ENCODE results near the gene LRRC63. TPM values are rescaled to one million over a fixed set of nuclear protein-coding genes. Genes with fewer than 3 reads are reported as not detected.

Gene LRRC63
- total and polyA plus RNA-seq, 9 of the 15 experiments (the other 6 are each of a cell fraction or from before 2014, with no cell fraction given), result 0.07 to 0.41 (median 0.24) TPM; not detected in 1

DNA sequence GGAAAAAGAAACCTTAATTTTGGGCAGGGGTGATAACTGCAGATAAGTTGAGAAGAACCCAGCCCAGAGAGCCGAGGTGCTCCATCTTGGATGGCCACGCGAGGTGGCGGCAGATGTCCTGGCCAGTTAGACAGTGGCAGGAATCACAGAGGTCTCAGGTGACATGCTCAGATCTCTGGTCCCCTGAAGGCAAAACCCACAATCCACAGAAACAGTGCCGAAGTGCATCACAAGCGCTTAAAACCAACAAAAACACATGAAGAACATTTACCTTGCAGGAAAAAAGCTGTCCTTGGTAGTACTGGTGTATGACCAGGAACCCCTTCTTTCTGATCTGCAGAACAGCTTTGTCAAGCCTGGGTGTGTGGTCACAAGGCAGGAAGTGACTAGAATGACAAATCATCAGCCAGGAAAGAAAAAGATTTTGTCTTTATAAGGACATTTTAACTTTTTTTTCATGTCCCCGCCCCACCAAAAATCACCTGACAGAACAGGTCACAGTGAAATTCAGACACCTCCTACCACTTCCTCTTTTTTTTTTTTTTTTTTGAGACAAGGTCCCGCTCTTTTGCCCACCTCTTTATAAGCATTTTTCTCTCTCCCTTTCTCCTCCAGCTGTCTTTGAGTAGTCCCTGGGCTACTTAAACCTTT, 29.8 kb upstream of the LRRC63 start, which contains the start of gene LCP1 (continued):
- TF ChIP-seq GTF2A2 (tag; IDR thresholded peaks at IDR 0.05) (no peak), BACH1 (tag; IDR thresholded peaks at IDR 0.05) (peak; percentile 62; the same call in 1 of the 2 replicates), JUND (IDR thresholded peaks at IDR 0.05; ENCODE audit: borderline replicate concordance, low read depth, low read length) (0 out of 2 replicates have a peak, but pooled peaks have one; percentile 12), JUND (tag; IDR thresholded peaks at IDR 0.05; ENCODE audit: borderline replicate concordance, low read depth, low read length) (no peak; the same call in 2 of the 3 replicates), SOX6 (IDR thresholded peaks at IDR 0.05) (0 out of 2 replicates have a peak, but pooled peaks have one; percentile 10), SRF (CRISPR knock-in tag; IDR thresholded peaks at IDR 0.05) (peak in 1 of 2 experiments; percentile 90; a peak in 2 of 4 replicates), RBM22 (IDR thresholded peaks at IDR 0.05; ENCODE audit: low read depth, low read length, poor library complexity, severe bottlenecking) (no peak), NONO (IDR thresholded peaks at IDR 0.05; ENCODE audit: low read depth in 2 of 2, low read length in 1 of 2) (peak in 1 of 2 experiments; percentile 48; a peak in 1 of 4 replicates), TSC22D4 (tag; IDR thresholded peaks at IDR 0.05) (no peak), FOXK2 (conservative IDR thresholded peaks at IDR 0.05 in 1 of 2, IDR thresholded peaks at IDR 0.05 in 1 of 2; ENCODE audit: low read depth in 2 of 2) (peak in 1 of 2 experiments; percentile 11; a peak in 1 of 4 replicates), NFRKB (IDR thresholded peaks at IDR 0.05; ENCODE audit: low read depth) (peak; percentile 87), HNRNPLL (IDR thresholded peaks at IDR 0.05; ENCODE audit: low read depth, low read length, poor library complexity, severe bottlenecking) (no peak), TEAD1 (CRISPR knock-in tag; IDR thresholded peaks at IDR 0.05) (no peak), SMARCA4 (IDR thresholded peaks at IDR 0.05) (0 out of 2 replicates have a peak, but pooled peaks have one; percentile 56), RAD51 (IDR thresholded peaks at IDR 0.05; ENCODE audit: borderline replicate concordance, low read depth) (peak; percentile 47; the same call in 1 of the 2 replicates)
- TF ChIP-seq, protein P1, sequence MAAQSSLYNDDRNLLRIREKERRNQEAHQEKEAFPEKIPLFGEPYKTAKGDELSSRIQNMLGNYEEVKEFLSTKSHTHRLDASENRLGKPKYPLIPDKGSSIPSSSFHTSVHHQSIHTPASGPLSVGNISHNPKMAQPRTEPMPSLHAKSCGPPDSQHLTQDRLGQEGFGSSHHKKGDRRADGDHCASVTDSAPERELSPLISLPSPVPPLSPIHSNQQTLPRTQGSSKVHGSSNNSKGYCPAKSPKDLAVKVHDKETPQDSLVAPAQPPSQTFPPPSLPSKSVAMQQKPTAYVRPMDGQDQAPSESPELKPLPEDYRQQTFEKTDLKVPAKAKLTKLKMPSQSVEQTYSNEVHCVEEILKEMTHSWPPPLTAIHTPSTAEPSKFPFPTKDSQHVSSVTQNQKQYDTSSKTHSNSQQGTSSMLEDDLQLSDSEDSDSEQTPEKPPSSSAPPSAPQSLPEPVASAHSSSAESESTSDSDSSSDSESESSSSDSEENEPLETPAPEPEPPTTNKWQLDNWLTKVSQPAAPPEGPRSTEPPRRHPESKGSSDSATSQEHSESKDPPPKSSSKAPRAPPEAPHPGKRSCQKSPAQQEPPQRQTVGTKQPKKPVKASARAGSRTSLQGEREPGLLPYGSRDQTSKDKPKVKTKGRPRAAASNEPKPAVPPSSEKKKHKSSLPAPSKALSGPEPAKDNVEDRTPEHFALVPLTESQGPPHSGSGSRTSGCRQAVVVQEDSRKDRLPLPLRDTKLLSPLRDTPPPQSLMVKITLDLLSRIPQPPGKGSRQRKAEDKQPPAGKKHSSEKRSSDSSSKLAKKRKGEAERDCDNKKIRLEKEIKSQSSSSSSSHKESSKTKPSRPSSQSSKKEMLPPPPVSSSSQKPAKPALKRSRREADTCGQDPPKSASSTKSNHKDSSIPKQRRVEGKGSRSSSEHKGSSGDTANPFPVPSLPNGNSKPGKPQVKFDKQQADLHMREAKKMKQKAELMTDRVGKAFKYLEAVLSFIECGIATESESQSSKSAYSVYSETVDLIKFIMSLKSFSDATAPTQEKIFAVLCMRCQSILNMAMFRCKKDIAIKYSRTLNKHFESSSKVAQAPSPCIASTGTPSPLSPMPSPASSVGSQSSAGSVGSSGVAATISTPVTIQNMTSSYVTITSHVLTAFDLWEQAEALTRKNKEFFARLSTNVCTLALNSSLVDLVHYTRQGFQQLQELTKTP (IDR thresholded peaks at IDR 0.05; ENCODE audit: low read depth in 1 of 2, partially characterized antibody in 2 of 2), result peak; percentile 64 to 79

Measured in K562 (cell line).